GM18517 (cell line): Measurements from ENCODE around the gene FAM3B.
A peak's percentile ranks its signal among the peaks of the same experiment; 100 is the strongest.
"Not testable (repeated sequence)": the region's sequence is repeated elsewhere in the genome, so short reads cannot be mapped to it uniquely, and the experiment has no call there.

Experiments used
- ATAC-seq: cut with Tn5 transposase; IDR thresholded peaks from one replicate; pipeline ENCODE4 v1.9.1; 2021; ENCODE audit warnings: mild to moderate bottlenecking, moderate library complexity; ENCODE audit not compliant: unreplicated experiment

The FAM3B gene, protein sequence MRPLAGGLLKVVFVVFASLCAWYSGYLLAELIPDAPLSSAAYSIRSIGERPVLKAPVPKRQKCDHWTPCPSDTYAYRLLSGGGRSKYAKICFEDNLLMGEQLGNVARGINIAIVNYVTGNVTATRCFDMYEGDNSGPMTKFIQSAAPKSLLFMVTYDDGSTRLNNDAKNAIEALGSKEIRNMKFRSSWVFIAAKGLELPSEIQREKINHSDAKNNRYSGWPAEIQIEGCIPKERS

GRCh38 chr21:41316200-41317062 lies at the start of gene FAM3B:
Gene FAM3B, plus strand, starts transcription at chr21:41316801. Its CDS starts 79 bp downstream, at chr21:41316880.
- ATAC-seq = no peak

GRCh38 chr21:41267346-41267745 lies 49.3 kb upstream of the FAM3B start:
- no peak for ATAC-seq

DNA sequence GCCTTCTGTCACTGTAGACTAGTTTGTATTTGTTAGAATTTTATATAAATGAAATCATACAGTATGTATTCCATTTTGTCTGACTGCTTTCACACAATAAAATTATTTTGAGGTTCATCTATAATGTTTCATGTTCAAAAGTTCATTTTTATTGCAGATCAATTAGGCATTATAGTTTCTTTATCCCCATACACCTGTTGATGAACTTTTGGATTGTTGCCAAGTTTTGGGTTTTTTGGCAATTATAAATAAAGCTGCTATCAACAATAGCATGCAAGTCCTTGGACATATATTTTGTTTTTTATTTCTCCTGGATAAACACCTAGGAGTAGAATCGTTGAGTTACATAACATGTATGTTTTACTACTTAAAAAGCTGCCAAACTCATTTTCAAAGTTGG lies 47.1 kb upstream of the FAM3B start:
- no peak for ATAC-seq

DNA sequence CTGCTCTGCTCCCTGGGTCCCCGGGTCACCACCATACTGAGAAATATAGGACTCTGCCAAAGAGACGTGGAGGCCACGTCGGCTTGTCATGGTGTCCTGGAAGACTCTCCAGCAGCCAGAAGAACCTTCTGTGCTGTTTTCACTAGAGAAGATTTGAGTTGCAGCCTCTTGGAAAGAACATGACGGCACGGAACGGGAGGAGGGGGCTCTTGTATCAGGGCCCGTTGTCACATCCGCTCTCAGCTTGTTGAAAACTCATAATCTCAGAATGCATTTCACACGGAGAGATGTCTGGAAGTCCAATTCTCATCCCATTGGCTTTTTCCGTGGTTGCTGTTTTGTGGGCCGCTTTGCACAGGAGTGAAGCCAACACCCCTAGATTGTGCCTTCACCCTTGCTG lies 39.4 kb upstream of the FAM3B start:
- no peak for ATAC-seq

- ATAC-seq = no peak
Observed at GRCh38 chr21:41277846-41278245, 38.8 kb upstream of the FAM3B start.

GRCh38 chr21:41280115-41280919 lies 36.3 kb upstream of the FAM3B start:
- no peak for ATAC-seq

DNA sequence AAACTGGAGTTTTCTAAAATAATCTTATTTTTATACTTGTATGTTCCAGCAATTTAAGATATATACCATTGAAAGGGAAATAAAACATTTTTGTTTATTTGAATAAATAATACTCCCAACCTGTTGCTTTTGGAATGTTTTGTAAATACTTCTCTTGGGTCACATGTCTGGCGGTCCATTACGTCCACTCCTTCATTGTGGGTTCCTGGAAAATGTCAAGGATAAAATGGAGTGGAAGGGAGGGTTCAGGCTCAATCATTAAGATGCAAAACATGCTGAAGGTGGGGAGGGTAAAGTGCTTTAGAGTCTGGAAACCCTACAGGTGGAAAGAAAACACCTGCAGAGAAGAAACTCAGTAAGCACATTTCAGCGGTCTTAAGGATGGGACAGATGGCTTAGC lies 34.2 kb upstream of the FAM3B start:
- no peak for ATAC-seq

DNA sequence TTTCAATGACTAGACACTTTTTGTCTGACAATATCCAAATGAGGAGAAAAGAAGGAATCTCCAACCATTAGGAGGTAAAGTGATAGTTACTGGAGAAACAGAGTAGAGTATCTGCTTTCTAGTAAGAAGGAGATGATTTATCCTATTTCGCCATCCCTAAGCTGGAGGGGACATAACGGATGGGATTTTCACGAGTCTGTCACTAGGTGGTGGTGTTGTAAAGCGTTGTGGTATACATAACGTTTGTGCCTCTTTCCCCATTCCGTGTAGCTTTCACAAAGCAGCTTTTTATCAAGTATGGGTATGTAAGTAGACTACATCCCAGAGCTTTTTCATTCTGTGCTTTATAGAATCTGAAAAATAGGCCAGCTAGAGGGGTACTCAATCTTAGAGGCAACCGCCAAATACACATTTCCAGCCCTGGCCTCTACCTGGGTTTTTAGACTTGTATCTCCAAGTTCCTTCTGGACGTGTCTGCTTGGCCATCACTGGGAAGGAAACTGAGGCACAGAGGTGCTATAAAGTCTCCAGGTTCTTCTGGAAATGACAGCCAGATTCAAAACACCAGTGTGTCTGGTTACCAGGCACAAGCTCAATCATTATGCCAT lies 33.3 kb upstream of the FAM3B start:
- ATAC-seq = peak; percentile 69

GRCh38 chr21:41289431-41289830 lies 27.2 kb upstream of the FAM3B start:
- no peak for ATAC-seq

GRCh38 chr21:41290106-41290799 lies 26.3 kb upstream of the FAM3B start:
- ATAC-seq = no peak

- no peak for ATAC-seq
Observed at GRCh38 chr21:41294548-41295231, 21.9 kb upstream of the FAM3B start.

DNA sequence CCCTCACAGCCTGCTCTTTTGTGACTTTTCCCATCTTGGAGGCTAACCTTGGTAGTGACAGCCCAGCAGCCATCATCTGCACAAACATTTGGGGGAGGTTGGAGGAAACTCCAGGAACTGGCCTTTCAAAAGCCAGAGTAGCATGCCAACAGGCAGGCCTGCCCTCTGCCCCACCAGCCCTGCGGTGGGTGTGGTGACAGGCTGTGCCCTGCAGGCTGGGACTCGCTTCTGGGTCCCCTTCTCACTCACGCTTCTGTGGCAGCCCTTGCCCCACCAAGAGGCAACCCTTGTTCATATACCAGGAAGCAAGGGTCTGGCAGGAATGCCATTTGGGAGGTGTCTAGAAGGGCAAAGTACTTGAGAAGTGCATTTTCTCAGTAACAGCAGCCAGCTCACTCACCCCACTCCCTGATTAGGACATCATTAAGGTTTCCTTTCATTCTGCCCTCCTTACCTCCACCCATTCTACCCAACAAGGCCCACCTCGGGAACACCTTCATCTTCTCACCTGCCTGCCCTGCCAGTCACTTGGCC lies 20.8 kb upstream of the FAM3B start:
- ATAC-seq = no peak

- no peak for ATAC-seq
Observed at GRCh38 chr21:41302976-41303375, 13.6 kb upstream of the FAM3B start.

GRCh38 chr21:41304068-41304720 lies 12.4 kb upstream of the FAM3B start:
- no peak for ATAC-seq

GRCh38 chr21:41307219-41307618 lies 9.4 kb upstream of the FAM3B start:
- no peak for ATAC-seq

GRCh38 chr21:41313285-41314164 lies 3.1 kb upstream of the FAM3B start:
- not testable (repeated sequence) for ATAC-seq

DNA sequence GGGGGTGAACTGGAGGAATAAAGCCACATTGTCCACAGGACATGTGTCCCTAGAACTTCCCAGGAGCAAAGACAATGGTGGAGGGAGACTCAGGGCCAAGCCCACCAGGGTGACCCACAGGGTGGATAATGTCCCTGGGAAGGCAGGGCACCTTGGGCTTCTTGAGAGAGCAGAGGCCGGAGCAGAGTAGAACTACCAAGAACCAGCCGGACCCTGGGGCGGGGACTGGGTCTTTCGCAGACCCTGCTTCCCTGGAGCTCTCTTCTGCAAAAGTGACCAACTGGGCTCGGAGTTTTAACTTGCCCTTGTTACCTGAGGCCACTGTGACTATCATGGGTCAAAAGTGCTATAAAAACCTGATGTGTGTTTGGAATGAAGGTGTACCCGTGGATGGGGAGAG lies 875 bp upstream of the FAM3B start:
- ATAC-seq = no peak

- ATAC-seq = no peak
Observed at GRCh38 chr21:41317063-41317392, 427 bp downstream of the FAM3B start.
